WTC11 (cell line): ENCODE results near the gene KCNG4. TPM values are rescaled to one million over a fixed set of nuclear protein-coding genes. Genes with fewer than 3 reads are reported as not detected.

Experiments used
- ATAC-seq: fragments of 200-7000 bp; cut with Tn5 transposase; 2 replicates; pipeline ENCODE4 v1.10.0; 2021; ENCODE audit warnings: mild to moderate bottlenecking, moderate library complexity
- CTCF ChIA-PET: fragments of 300-600 bp; sonication (Branson Sonifier 250); formaldehyde crosslinking; loops from one replicate; lab custom pipeline; 2021; ENCODE audit warnings: antibody characterized with exemption; lab: Charles Lee
- POLR2A ChIA-PET: fragments of 350-600 bp; sonication (Branson Sonifier 250); formaldehyde crosslinking; loops from one replicate; lab custom pipeline; 2021; ENCODE audit warnings: antibody characterized with exemption; lab: Charles Lee
- DNase-seq: peaks from one replicate; pipeline ENCODE4 v3.0.0; 2021; ENCODE audit warnings: low spot score
- H3K27ac Mint-ChIP-seq: 2 replicates; pipeline ENCODE4 v1.8.0; 2021; ENCODE audit warnings: mixed read lengths
- H3K27me3 Mint-ChIP-seq: 2 replicates; pipeline ENCODE4 v1.8.0; 2021; ENCODE audit warnings: low read depth, mild to moderate bottlenecking, moderate library complexity, mixed read lengths
- H3K36me3 Mint-ChIP-seq: 2 replicates; pipeline ENCODE4 v1.8.0; 2021; ENCODE audit warnings: mixed read lengths
- H3K4me1 Mint-ChIP-seq: 2 replicates; pipeline ENCODE4 v1.8.0; 2022; ENCODE audit warnings: mixed read lengths
- H3K4me3 Mint-ChIP-seq: 2 replicates; pipeline ENCODE4 v1.8.0; 2021; ENCODE audit warnings: mild to moderate bottlenecking, moderate library complexity, mixed read lengths
- H3K9me3 Mint-ChIP-seq: 2 replicates; pipeline ENCODE4 v1.8.0; 2021; ENCODE audit warnings: mixed read lengths
- EMX1 ChIP-seq: fragments of 250-450 bp; sonication (Bioruptor Pico); IDR thresholded peaks from 2 replicates; pipeline ENCODE4 v1.8.0; 2021; ENCODE audit warnings: mild to moderate bottlenecking
- FOXJ3 ChIP-seq: sonication (generic); formaldehyde crosslinking; IDR thresholded peaks from 2 replicates; pipeline ENCODE4 v1.9.0; 2021; ENCODE audit warnings: missing genetic modification reagents, mild to moderate bottlenecking, borderline replicate concordance
- GABPB1 ChIP-seq: sonication (generic); formaldehyde crosslinking; IDR thresholded peaks from 2 replicates; pipeline ENCODE4 v1.8.1; 2023; ENCODE audit warnings: mild to moderate bottlenecking, missing genetic modification reagents
- JAZF1 ChIP-seq: fragments of 250-450 bp; sonication (Bioruptor Pico); IDR thresholded peaks from 2 replicates; pipeline ENCODE4 v1.9.0; 2021; ENCODE audit warnings: moderate library complexity, mild to moderate bottlenecking, inconsistent platforms
- JUN ChIP-seq: sonication (generic); formaldehyde crosslinking; IDR thresholded peaks from 2 replicates; pipeline ENCODE4 v1.8.0; 2023; ENCODE audit warnings: mild to moderate bottlenecking, missing genetic modification reagents
- MXD4 ChIP-seq: fragments of 250-450 bp; sonication (Bioruptor Pico); IDR thresholded peaks from 2 replicates; pipeline ENCODE4 v1.8.0; 2021; ENCODE audit warnings: mild to moderate bottlenecking, moderate library complexity, borderline replicate concordance
- NFE2L1 ChIP-seq: sonication (generic); formaldehyde crosslinking; IDR thresholded peaks from 2 replicates; pipeline ENCODE4 v1.8.1; 2023; ENCODE audit warnings: missing genetic modification reagents
- NR1H2 ChIP-seq: sonication (generic); formaldehyde crosslinking; IDR thresholded peaks from 2 replicates; pipeline ENCODE4 v1.9.0; 2021; ENCODE audit warnings: mild to moderate bottlenecking, moderate library complexity, missing genetic modification reagents
- NR3C1 ChIP-seq: sonication (generic); formaldehyde crosslinking; conservative IDR thresholded peaks from 2 replicates; pipeline ENCODE4 v1.8.1; 2023; ENCODE audit warnings: low read depth, mild to moderate bottlenecking, missing genetic modification reagents
- ZNF121 ChIP-seq: sonication (generic); formaldehyde crosslinking; IDR thresholded peaks from 2 replicates; pipeline ENCODE4 v1.8.0; 2023; ENCODE audit warnings: missing genetic modification reagents
- ZNF416 ChIP-seq: fragments of 250-450 bp; sonication (Bioruptor Pico); IDR thresholded peaks from 2 replicates; pipeline ENCODE4 v1.9.0; 2021; ENCODE audit warnings: mild to moderate bottlenecking, inconsistent platforms
- ZNF671 ChIP-seq: fragments of 250-450 bp; sonication (Bioruptor Pico); IDR thresholded peaks from 2 replicates; pipeline ENCODE4 v1.8.0; 2021; ENCODE audit warnings: mild to moderate bottlenecking
- total RNA-seq: library from RNA; stranded (reverse); gene quantifications from 3 replicates; pipeline ENCODE4 v1.2.3, GENCODE V29; 2021
- TF ChIP-seq, protein P1 (sequence below): sonication (generic); formaldehyde crosslinking; conservative IDR thresholded peaks from 2 replicates; pipeline ENCODE4 v1.8.1; 2023; ENCODE audit warnings: mild to moderate bottlenecking, low read depth, missing genetic modification reagents, moderate library complexity
- TF ChIP-seq, protein P2 (sequence below): sonication (generic); formaldehyde crosslinking; IDR thresholded peaks from 2 replicates; pipeline ENCODE4 v1.8.0; 2022; ENCODE audit warnings: missing genetic modification reagents
- TF ChIP-seq, protein P3 (sequence below): sonication (generic); formaldehyde crosslinking; IDR thresholded peaks from 2 replicates; pipeline ENCODE4 v1.8.1; 2023; ENCODE audit warnings: mild to moderate bottlenecking, missing genetic modification reagents
- TF ChIP-seq, protein P4 (sequence below): sonication (generic); formaldehyde crosslinking; IDR thresholded peaks from 2 replicates; pipeline ENCODE4 v1.8.0; 2023; ENCODE audit warnings: missing genetic modification reagents
- TF ChIP-seq, protein P5 (sequence below): fragments of 250-450 bp; sonication (Bioruptor Pico); conservative IDR thresholded peaks from 2 replicates; pipeline ENCODE4 v1.9.0; 2021; ENCODE audit warnings: mild to moderate bottlenecking
- TF ChIP-seq, protein P6 (sequence below): fragments of 200-600 bp; IDR thresholded peaks from 2 replicates; pipeline ENCODE4 v1.8.0; 2022; ENCODE audit warnings: antibody characterized with exemption
- TF ChIP-seq, protein P7 (sequence below): sonication (generic); formaldehyde crosslinking; IDR thresholded peaks from 2 replicates; pipeline ENCODE4 v1.8.0; 2022; ENCODE audit warnings: mild to moderate bottlenecking, missing genetic modification reagents
- TF ChIP-seq, protein P8 (sequence below): fragments of 250-450 bp; sonication (Bioruptor Pico); IDR thresholded peaks from 2 replicates; pipeline ENCODE4 v2.1.2; 2022; ENCODE audit warnings: mild to moderate bottlenecking, moderate library complexity

KCNG4 gene
- total RNA-seq, 1 experiment from 2014 or later = not detected

DNA sequence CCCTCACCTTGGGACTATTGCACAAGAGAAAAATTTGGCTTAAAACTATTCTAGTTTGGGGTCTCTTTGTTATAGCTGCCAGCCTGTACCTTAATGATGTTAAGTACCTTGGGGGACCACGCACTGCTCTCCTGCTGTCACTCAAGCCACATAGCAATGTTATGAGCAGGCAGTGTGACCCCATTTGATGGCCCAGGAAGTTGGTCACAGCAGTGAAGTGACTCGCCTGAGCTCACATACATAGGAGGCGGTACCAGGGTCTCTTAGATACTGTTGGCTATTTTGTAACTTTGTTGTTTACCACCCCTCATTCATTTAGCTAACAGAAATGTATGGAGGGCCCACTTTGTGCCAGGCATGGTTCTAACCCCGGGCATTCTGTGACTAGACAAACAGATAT, 16.4 kb downstream of the KCNG4 start (continued):
- TF ChIP-seq, protein P1, sequence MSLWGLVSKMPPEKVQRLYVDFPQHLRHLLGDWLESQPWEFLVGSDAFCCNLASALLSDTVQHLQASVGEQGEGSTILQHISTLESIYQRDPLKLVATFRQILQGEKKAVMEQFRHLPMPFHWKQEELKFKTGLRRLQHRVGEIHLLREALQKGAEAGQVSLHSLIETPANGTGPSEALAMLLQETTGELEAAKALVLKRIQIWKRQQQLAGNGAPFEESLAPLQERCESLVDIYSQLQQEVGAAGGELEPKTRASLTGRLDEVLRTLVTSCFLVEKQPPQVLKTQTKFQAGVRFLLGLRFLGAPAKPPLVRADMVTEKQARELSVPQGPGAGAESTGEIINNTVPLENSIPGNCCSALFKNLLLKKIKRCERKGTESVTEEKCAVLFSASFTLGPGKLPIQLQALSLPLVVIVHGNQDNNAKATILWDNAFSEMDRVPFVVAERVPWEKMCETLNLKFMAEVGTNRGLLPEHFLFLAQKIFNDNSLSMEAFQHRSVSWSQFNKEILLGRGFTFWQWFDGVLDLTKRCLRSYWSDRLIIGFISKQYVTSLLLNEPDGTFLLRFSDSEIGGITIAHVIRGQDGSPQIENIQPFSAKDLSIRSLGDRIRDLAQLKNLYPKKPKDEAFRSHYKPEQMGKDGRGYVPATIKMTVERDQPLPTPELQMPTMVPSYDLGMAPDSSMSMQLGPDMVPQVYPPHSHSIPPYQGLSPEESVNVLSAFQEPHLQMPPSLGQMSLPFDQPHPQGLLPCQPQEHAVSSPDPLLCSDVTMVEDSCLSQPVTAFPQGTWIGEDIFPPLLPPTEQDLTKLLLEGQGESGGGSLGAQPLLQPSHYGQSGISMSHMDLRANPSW (CRISPR knock-in tag) = no peak
- no peak for TF ChIP-seq GABPB1 (CRISPR knock-in tag)
- TF ChIP-seq, all 79 proteins: peak for 0

DNA sequence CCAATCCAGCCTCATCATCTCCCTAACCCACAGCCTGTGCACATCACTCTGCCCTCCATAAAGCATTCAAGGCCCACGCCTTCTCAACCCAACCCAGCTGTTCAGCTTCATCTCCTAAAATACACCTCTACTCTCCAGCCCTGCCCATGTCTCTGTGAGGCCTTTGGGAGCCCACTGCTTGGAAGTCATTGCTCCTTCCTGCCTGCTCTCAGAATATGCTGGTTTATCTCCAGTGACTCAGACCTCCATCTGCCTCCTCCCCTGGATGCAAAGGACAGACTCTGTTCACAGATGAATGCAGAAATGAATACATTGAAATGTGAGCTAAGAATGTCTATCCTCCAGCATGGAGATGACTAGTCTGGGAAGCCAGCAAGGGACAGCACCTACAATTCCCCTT, 19.0 kb downstream of the KCNG4 start:
- Mint-ChIP-seq H3K9me3 (no peaks in the 10 kb centered on the region), H3K4me1 (peaks cover 9% of the 10 kb centered on the region), H3K4me3 (no peak overlapping the region), H3K36me3 (no peaks in the 10 kb centered on the region), H3K27ac (no peak overlapping the region), H3K27me3 (no peaks in the 10 kb centered on the region)
- ChIA-PET POLR2A (no interaction called here), CTCF (no interaction called here)
- DNase-seq (no peak), ATAC-seq (no peak)
- TF ChIP-seq NR1H2 (CRISPR knock-in tag) = no peak
- TF ChIP-seq, protein P2, sequence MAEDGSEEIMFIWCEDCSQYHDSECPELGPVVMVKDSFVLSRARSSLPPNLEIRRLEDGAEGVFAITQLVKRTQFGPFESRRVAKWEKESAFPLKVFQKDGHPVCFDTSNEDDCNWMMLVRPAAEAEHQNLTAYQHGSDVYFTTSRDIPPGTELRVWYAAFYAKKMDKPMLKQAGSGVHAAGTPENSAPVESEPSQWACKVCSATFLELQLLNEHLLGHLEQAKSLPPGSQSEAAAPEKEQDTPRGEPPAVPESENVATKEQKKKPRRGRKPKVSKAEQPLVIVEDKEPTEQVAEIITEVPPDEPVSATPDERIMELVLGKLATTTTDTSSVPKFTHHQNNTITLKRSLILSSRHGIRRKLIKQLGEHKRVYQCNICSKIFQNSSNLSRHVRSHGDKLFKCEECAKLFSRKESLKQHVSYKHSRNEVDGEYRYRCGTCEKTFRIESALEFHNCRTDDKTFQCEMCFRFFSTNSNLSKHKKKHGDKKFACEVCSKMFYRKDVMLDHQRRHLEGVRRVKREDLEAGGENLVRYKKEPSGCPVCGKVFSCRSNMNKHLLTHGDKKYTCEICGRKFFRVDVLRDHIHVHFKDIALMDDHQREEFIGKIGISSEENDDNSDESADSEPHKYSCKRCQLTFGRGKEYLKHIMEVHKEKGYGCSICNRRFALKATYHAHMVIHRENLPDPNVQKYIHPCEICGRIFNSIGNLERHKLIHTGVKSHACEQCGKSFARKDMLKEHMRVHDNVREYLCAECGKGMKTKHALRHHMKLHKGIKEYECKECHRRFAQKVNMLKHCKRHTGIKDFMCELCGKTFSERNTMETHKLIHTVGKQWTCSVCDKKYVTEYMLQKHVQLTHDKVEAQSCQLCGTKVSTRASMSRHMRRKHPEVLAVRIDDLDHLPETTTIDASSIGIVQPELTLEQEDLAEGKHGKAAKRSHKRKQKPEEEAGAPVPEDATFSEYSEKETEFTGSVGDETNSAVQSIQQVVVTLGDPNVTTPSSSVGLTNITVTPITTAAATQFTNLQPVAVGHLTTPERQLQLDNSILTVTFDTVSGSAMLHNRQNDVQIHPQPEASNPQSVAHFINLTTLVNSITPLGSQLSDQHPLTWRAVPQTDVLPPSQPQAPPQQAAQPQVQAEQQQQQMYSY (CRISPR knock-in tag) = no peak
- no peak for TF ChIP-seq ZNF416 (CRISPR knock-in tag)
- no peak for TF ChIP-seq EMX1 (CRISPR knock-in tag)
- no peak for TF ChIP-seq NFE2L1 (CRISPR knock-in tag)
- TF ChIP-seq JAZF1 (CRISPR knock-in tag) = no peak
- no peak for TF ChIP-seq ZNF671
- TF ChIP-seq, protein P3, sequence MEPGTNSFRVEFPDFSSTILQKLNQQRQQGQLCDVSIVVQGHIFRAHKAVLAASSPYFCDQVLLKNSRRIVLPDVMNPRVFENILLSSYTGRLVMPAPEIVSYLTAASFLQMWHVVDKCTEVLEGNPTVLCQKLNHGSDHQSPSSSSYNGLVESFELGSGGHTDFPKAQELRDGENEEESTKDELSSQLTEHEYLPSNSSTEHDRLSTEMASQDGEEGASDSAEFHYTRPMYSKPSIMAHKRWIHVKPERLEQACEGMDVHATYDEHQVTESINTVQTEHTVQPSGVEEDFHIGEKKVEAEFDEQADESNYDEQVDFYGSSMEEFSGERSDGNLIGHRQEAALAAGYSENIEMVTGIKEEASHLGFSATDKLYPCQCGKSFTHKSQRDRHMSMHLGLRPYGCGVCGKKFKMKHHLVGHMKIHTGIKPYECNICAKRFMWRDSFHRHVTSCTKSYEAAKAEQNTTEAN (CRISPR knock-in tag) = no peak
- TF ChIP-seq, protein P4, sequence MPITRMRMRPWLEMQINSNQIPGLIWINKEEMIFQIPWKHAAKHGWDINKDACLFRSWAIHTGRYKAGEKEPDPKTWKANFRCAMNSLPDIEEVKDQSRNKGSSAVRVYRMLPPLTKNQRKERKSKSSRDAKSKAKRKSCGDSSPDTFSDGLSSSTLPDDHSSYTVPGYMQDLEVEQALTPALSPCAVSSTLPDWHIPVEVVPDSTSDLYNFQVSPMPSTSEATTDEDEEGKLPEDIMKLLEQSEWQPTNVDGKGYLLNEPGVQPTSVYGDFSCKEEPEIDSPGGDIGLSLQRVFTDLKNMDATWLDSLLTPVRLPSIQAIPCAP = no peak
- TF ChIP-seq MXD4 (CRISPR knock-in tag) = no peak
- TF ChIP-seq, protein P5, sequence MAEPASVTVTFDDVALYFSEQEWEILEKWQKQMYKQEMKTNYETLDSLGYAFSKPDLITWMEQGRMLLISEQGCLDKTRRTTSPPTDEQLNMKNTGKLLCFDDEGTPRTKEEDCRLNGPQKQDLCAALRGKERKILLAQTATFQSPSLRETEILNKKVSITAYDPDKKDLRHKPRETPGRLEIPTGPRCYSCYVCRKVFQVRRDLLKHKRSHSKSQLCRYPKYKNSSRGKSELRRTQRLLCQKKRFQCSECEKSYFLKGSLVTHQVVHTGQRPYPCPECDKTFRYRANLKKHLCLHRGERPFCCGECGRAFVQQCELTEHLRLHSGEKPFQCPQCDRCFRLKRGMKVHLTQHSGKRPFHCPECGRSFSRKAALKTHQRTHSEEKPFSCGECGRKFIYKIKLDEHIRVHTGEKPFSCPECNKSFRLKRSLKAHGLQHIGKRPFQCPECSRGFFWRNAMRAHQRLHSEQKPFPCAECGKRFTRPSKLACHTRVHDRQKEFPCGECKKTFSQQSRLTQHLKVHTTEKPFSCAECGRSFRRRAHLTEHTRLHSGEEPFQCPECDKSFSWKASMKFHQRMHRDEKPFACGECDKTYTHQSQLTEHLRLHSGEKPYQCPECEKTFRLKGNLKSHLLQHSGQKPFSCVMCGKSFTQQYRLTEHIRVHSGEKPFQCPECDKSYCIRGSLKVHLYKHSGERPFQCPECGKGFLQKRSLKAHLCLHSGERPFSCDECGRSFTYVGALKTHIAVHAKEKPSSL = no peak
- TF ChIP-seq NR3C1 (CRISPR knock-in tag) = no peak
- TF ChIP-seq, protein P6, sequence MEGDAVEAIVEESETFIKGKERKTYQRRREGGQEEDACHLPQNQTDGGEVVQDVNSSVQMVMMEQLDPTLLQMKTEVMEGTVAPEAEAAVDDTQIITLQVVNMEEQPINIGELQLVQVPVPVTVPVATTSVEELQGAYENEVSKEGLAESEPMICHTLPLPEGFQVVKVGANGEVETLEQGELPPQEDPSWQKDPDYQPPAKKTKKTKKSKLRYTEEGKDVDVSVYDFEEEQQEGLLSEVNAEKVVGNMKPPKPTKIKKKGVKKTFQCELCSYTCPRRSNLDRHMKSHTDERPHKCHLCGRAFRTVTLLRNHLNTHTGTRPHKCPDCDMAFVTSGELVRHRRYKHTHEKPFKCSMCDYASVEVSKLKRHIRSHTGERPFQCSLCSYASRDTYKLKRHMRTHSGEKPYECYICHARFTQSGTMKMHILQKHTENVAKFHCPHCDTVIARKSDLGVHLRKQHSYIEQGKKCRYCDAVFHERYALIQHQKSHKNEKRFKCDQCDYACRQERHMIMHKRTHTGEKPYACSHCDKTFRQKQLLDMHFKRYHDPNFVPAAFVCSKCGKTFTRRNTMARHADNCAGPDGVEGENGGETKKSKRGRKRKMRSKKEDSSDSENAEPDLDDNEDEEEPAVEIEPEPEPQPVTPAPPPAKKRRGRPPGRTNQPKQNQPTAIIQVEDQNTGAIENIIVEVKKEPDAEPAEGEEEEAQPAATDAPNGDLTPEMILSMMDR = no peak
- TF ChIP-seq, protein P7, sequence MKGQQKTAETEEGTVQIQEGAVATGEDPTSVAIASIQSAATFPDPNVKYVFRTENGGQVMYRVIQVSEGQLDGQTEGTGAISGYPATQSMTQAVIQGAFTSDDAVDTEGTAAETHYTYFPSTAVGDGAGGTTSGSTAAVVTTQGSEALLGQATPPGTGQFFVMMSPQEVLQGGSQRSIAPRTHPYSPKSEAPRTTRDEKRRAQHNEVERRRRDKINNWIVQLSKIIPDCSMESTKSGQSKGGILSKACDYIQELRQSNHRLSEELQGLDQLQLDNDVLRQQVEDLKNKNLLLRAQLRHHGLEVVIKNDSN = no peak
- no peak for TF ChIP-seq FOXJ3 (CRISPR knock-in tag)
- no peak for TF ChIP-seq JUN (CRISPR knock-in tag)
- TF ChIP-seq, protein P8, sequence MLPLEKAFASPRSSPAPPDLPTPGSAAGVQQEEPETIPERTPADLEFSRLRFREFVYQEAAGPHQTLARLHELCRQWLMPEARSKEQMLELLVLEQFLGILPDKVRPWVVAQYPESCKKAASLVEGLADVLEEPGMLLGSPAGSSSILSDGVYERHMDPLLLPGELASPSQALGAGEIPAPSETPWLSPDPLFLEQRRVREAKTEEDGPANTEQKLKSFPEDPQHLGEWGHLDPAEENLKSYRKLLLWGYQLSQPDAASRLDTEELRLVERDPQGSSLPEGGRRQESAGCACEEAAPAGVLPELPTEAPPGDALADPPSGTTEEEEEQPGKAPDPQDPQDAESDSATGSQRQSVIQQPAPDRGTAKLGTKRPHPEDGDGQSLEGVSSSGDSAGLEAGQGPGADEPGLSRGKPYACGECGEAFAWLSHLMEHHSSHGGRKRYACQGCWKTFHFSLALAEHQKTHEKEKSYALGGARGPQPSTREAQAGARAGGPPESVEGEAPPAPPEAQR (CRISPR knock-in tag) = no peak
- TF ChIP-seq ZNF121 (CRISPR knock-in tag) = no peak
